Testis (tissue), 3 donors: Measurements from ENCODE around the gene TSPAN32. TPM values are rescaled to one million over a fixed set of nuclear protein-coding genes. Genes with fewer than 3 reads are reported as not detected.

ENCODE experiments used
- DNase-seq: peaks from one replicate; pipeline ENCODE4 v3.0.0-alpha.2; 2019
- H3K27ac ChIP-seq, 2 donors: fragments of 200-600 bp; sonication (generic); one replicate each; pipeline ENCODE4 v1.5.1; 2019
- H3K27me3 ChIP-seq: fragments of 200-600 bp; sonication (generic); one replicate; pipeline ENCODE4 v1.5.1; 2019
- H3K36me3 ChIP-seq: fragments of 200-600 bp; sonication (generic); one replicate; pipeline ENCODE4 v1.5.1; 2017; ENCODE audit warnings: low read depth; ENCODE audit errors: missing control alignments
- H3K4me1 ChIP-seq: fragments of 200-600 bp; sonication (generic); one replicate; pipeline ENCODE4 v1.5.1; 2019
- H3K4me3 ChIP-seq, 2 donors: fragments of 200-600 bp; sonication (generic); one replicate each; pipeline ENCODE4 v1.5.1; 2017 to 2019
- H3K9me3 ChIP-seq: fragments of 200-600 bp; sonication (generic); one replicate; pipeline ENCODE4 v1.5.1; 2017
- CTCF ChIP-seq, 3 experiments: fragments of 450-650 bp in 2 of 3; fragments of 200-600 bp in 1 of 3; sonication (generic) in 1 of 3; IDR thresholded peaks; one replicate each; pipeline ENCODE4 v1.5.1; 2016 to 2019; ENCODE audit warnings: antibody characterized with exemption in 3 of 3, mild to moderate bottlenecking in 2 of 3, moderate library complexity in 1 of 3
- POLR2A ChIP-seq: fragments of 450-650 bp; IDR thresholded peaks from one replicate; pipeline ENCODE4 v1.6.1; 2017; ENCODE audit warnings: antibody characterized with exemption, mild to moderate bottlenecking, moderate library complexity
- WGBS, 2 donors: methylation state at CpG; one replicate each; pipeline ENCODE4 v1.1.5; 2018; 5-methylcytosine and 5-hydroxymethylcytosine counted together
- intact Hi-C: fragments of 100-400 bp; cut with DNase I; formaldehyde crosslinking; loops from one replicate; pipeline ENCODE4 v1.15.1; 2023; ENCODE audit warnings: low total_unique reads
- polyA plus RNA-seq: library from polyadenylated mRNA; stranded (reverse); fragments of 350-450 nt; fragmentation: Illumina TruSeq; extraction: RNeasy Lipid Tissue Mini Kit (QIAGEN cat#74804); gene quantifications from one replicate; pipeline ENCODE4 v1.2.3, GENCODE V29; 2014; ENCODE audit warnings: low read depth, low replicate concordance; ENCODE audit not compliant: insufficient read depth
- total RNA-seq, 2 donors: library from RNA; depleted of rRNA; stranded (reverse); fragments of >200 nt; gene quantifications; one replicate each; pipeline ENCODE4 v1.2.3, GENCODE V29; 2016

Gene TSPAN32
- total and polyA plus RNA-seq, 3 donors from 2014 or later: 1.0 to 1.5 (median 1.1) TPM

GRCh38 chr11:2342557-2342956 lies 40.7 kb downstream of the TSPAN32 start:
- intact Hi-C loops: no loop called here
- Histone ChIP-seq H3K27me3 (no peaks in the 10 kb centered on the region), H3K4me3 (no peak overlapping the region), H3K9me3 (no peaks in the 10 kb centered on the region), H3K27ac (no peak overlapping the region), H3K36me3 (no peaks in the 10 kb centered on the region), H3K4me1 (peaks cover 3% of the 10 kb centered on the region)
- WGBS, 2 donors: 68 to 83% methylated on average over 3 of the region's 3 CpGs
- no peak for TF ChIP-seq CTCF (IDR thresholded peaks at IDR 0.05)
- no peak for TF ChIP-seq POLR2A
- no peak for DNase-seq

GRCh38 chr11:2342981-2343380 lies 41.2 kb downstream of the TSPAN32 start:
- H3K27ac ChIP-seq: no peak overlapping the region
- H3K4me1 ChIP-seq: peaks cover 3% of the 10 kb centered on the region
- intact Hi-C loops: no loop called here
- DNase-seq: peak; percentile 76
- 52 to 71% methylated on average over 5 of the region's 5 CpGs for WGBS, 2 donors
- no peaks in the 10 kb centered on the region for H3K27me3 ChIP-seq
- no peaks in the 10 kb centered on the region for H3K36me3 ChIP-seq
- no peaks in the 10 kb centered on the region for H3K9me3 ChIP-seq
- TF ChIP-seq POLR2A (no peak), CTCF (IDR thresholded peaks at IDR 0.05) (no peak)
- no peak overlapping the region for H3K4me3 ChIP-seq

GRCh38 chr11:2343502-2343901 lies 41.7 kb downstream of the TSPAN32 start:
- TF ChIP-seq CTCF (IDR thresholded peaks at IDR 0.05) (no peak), POLR2A (no peak)
- Histone ChIP-seq H3K36me3 (no peaks in the 10 kb centered on the region), H3K4me3 (no peak overlapping the region), H3K27me3 (no peaks in the 10 kb centered on the region), H3K9me3 (no peaks in the 10 kb centered on the region), H3K27ac (no peak overlapping the region), H3K4me1 (peaks cover 3% of the 10 kb centered on the region)
- DNase-seq: no peak
- WGBS, 2 donors: 86% methylated on average over 4 of the region's 4 CpGs
- intact Hi-C loops: no loop called here

- Histone ChIP-seq H3K4me1 (peaks cover 3% of the 10 kb centered on the region), H3K4me3 (no peak overlapping the region), H3K27ac (no peak overlapping the region), H3K9me3 (no peaks in the 10 kb centered on the region), H3K36me3 (no peaks in the 10 kb centered on the region), H3K27me3 (no peaks in the 10 kb centered on the region)
- WGBS, 2 donors: 95 to 98% methylated on average over 2 of the region's 2 CpGs
- DNase-seq: no peak
- TF ChIP-seq CTCF (IDR thresholded peaks at IDR 0.05) (no peak), POLR2A (no peak)
- intact Hi-C loops: no loop called here
Observed at GRCh38 chr11:2345050-2345449, 43.2 kb downstream of the TSPAN32 start.

- intact Hi-C loops: no loop called here
- H3K4me1 ChIP-seq: peaks cover 3% of the 10 kb centered on the region
- no peaks in the 10 kb centered on the region for H3K9me3 ChIP-seq
- 96 to 98% methylated on average over 3 to 4 of the region's 4 CpGs for WGBS, 2 donors
- DNase-seq: no peak
- no peaks in the 10 kb centered on the region for H3K36me3 ChIP-seq
- no peak overlapping the region for H3K4me3 ChIP-seq
- TF ChIP-seq CTCF (IDR thresholded peaks at IDR 0.05): no peak
- H3K27ac ChIP-seq: no peak overlapping the region
- H3K27me3 ChIP-seq: no peaks in the 10 kb centered on the region
Observed at GRCh38 chr11:2346014-2346413, 44.2 kb downstream of the TSPAN32 start.
